ENCODE results near the gene CLIC6. TPM values are rescaled to one million over a fixed set of nuclear protein-coding genes. Genes with fewer than 3 reads are reported as not detected.

CLIC6 gene
- total RNA-seq, 1 experiment from 2014 or later, result not detected

GRCh38 chr21:34704119-34704518 is 35.3 kb downstream of the CLIC6 start:
- no peak overlapping the region for H3K4me2 ChIP-seq (ENCODE audit: low read length)
- ATAC-seq (no peak), DNase-seq (no peak)
- ChIA-PET CTCF (no interaction called here), POLR2A (ENCODE audit: unreplicated experiment) (no interaction called here)
- H3K27ac ChIP-seq (ENCODE audit: low read length), result no peak overlapping the region
- no peaks in the 10 kb centered on the region for H3K9me3 ChIP-seq (ENCODE audit: low read length)
- TF ChIP-seq EZH2phosphoT487 (IDR thresholded peaks at IDR 0.05; ENCODE audit: borderline replicate concordance, low read length) (no peak), EZH2 (IDR thresholded peaks at IDR 0.05; ENCODE audit: low read length, unreplicated experiment) (no peak), CTCF (conservative IDR thresholded peaks at IDR 0.05; ENCODE audit: low read depth, low read length) (no peak)
- intact Hi-C loops (cut with micrococcal nuclease), result no loop called here
- H3K27me3 ChIP-seq (ENCODE audit: low read length), result no peaks in the 10 kb centered on the region
- no peak overlapping the region for H3K4me3 ChIP-seq (ENCODE audit: low read length)
- H3K36me3 ChIP-seq (ENCODE audit: low read depth, low read length), result no peaks in the 10 kb centered on the region
- no TSS peak for BruUV-seq (replicated peaks)
- H2AFZ ChIP-seq (ENCODE audit: low read length), result no peak overlapping the region
- no peaks in the 10 kb centered on the region for H3K9me2 ChIP-seq (replicated peaks; ENCODE audit: low read length)
- H3F3A ChIP-seq (ENCODE audit: low read length, unreplicated experiment), result no peaks in the 10 kb centered on the region
- no peaks in the 10 kb centered on the region for H3K4me1 ChIP-seq (ENCODE audit: insufficient read depth, low read length)
- H3K79me2 ChIP-seq (ENCODE audit: low read length), result no peaks in the 10 kb centered on the region
- no peak overlapping the region for H3K9ac ChIP-seq (ENCODE audit: low read length)
- no peaks in the 10 kb centered on the region for H4K20me1 ChIP-seq (ENCODE audit: low read length)

- H2AFZ ChIP-seq (ENCODE audit: low read length), result no peak overlapping the region
- no peaks in the 10 kb centered on the region for H3K9me2 ChIP-seq (replicated peaks; ENCODE audit: low read length)
- no peaks in the 10 kb centered on the region for H3K36me3 ChIP-seq (ENCODE audit: low read depth, low read length)
- TF ChIP-seq CTCF (conservative IDR thresholded peaks at IDR 0.05; ENCODE audit: low read depth, low read length) (no peak), EZH2 (IDR thresholded peaks at IDR 0.05; ENCODE audit: low read length, unreplicated experiment) (no peak), EZH2phosphoT487 (IDR thresholded peaks at IDR 0.05; ENCODE audit: borderline replicate concordance, low read length) (no peak)
- H3K27me3 ChIP-seq (ENCODE audit: low read length), result no peaks in the 10 kb centered on the region
- H3K9ac ChIP-seq (ENCODE audit: low read length), result no peak overlapping the region
- H3F3A ChIP-seq (ENCODE audit: low read length, unreplicated experiment), result no peaks in the 10 kb centered on the region
- no peaks in the 10 kb centered on the region for H3K4me1 ChIP-seq (ENCODE audit: insufficient read depth, low read length)
- POLR2A ChIA-PET (ENCODE audit: unreplicated experiment), result no interaction called here
- DNase-seq, result no peak
- H3K4me2 ChIP-seq (ENCODE audit: low read length), result no peak overlapping the region
- no peaks in the 10 kb centered on the region for H3K79me2 ChIP-seq (ENCODE audit: low read length)
- no peak overlapping the region for H3K4me3 ChIP-seq (ENCODE audit: low read length)
- intact Hi-C loops (cut with micrococcal nuclease), result no loop called here
- no peak overlapping the region for H3K27ac ChIP-seq (ENCODE audit: low read length)
- no peaks in the 10 kb centered on the region for H4K20me1 ChIP-seq (ENCODE audit: low read length)
- no TSS peak for BruUV-seq (replicated peaks)
- H3K9me3 ChIP-seq (ENCODE audit: low read length), result no peaks in the 10 kb centered on the region
- CTCF ChIA-PET, result no interaction called here
- no peak for ATAC-seq
Observed at GRCh38 chr21:34705011-34705410, 36.2 kb downstream of the CLIC6 start.

GRCh38 chr21:34706337-34706736 is 37.5 kb downstream of the CLIC6 start:
- DNase-seq (no peak), ATAC-seq (no peak)
- intact Hi-C loops (cut with micrococcal nuclease), result no loop called here
- no peaks in the 10 kb centered on the region for H3K4me1 ChIP-seq (ENCODE audit: insufficient read depth, low read length)
- BruUV-seq (replicated peaks), result no TSS peak
- no peaks in the 10 kb centered on the region for H3K9me2 ChIP-seq (replicated peaks; ENCODE audit: low read length)
- no peak overlapping the region for H3K4me3 ChIP-seq (ENCODE audit: low read length)
- no peak overlapping the region for H2AFZ ChIP-seq (ENCODE audit: low read length)
- no peak overlapping the region for H3K4me2 ChIP-seq (ENCODE audit: low read length)
- no peak overlapping the region for H3K9ac ChIP-seq (ENCODE audit: low read length)
- no peaks in the 10 kb centered on the region for H3F3A ChIP-seq (ENCODE audit: low read length, unreplicated experiment)
- TF ChIP-seq EZH2phosphoT487 (IDR thresholded peaks at IDR 0.05; ENCODE audit: borderline replicate concordance, low read length) (no peak), EZH2 (IDR thresholded peaks at IDR 0.05; ENCODE audit: low read length, unreplicated experiment) (no peak), CTCF (conservative IDR thresholded peaks at IDR 0.05; ENCODE audit: low read depth, low read length) (no peak)
- ChIA-PET CTCF (no interaction called here), POLR2A (ENCODE audit: unreplicated experiment) (no interaction called here)
- H4K20me1 ChIP-seq (ENCODE audit: low read length), result no peaks in the 10 kb centered on the region
- H3K79me2 ChIP-seq (ENCODE audit: low read length), result no peaks in the 10 kb centered on the region
- H3K27ac ChIP-seq (ENCODE audit: low read length), result no peak overlapping the region
- H3K36me3 ChIP-seq (ENCODE audit: low read depth, low read length), result no peaks in the 10 kb centered on the region
- H3K9me3 ChIP-seq (ENCODE audit: low read length), result no peaks in the 10 kb centered on the region
- H3K27me3 ChIP-seq (ENCODE audit: low read length), result no peaks in the 10 kb centered on the region
